ENCODE measurements around the gene TSTD2.

GRCh38 chr9:97568461-97569275, 64.5 kb downstream of the TSTD2 start:
- TF ChIP-seq ZNF274 (IDR thresholded peaks at IDR 0.05; ENCODE audit: low read depth, low read length) = no peak
- TF ChIP-seq YY1 (IDR thresholded peaks at IDR 0.05; ENCODE audit: insufficient read depth, insufficient read length) = no peak
- TF ChIP-seq SUZ12 (IDR thresholded peaks at IDR 0.05; ENCODE audit: extremely low read depth, insufficient read depth, insufficient read length) = no peak

Measured in NT2/D1 (cell line).